Stimulated activated CD4-positive, alpha-beta T cell treated with anti-CD3 and anti-CD28 coated beads, TNF-alpha, amount 100 ng/mL, for 24 hours (primary cell): ENCODE measurements around the gene GNG14.
"Not testable (repeated sequence)": the region's sequence is repeated elsewhere in the genome, so short reads cannot be mapped to it uniquely, and the experiment has no call there.

Source experiments
- DNase-seq, 3 experiments: peaks; one replicate each; pipeline ENCODE4 v3.0.0-alpha.2; 2020; ENCODE audit warnings: low read depth in 3 of 3

Gene GNG14

GRCh38 chr19:12667731-12668302 is 20.0 kb upstream of the GNG14 start:
- DNase-seq: no peak

GRCh38 chr19:12668346-12668745 is 19.5 kb upstream of the GNG14 start:
- no peak for DNase-seq

GRCh38 chr19:12668932-12669269 is 18.9 kb upstream of the GNG14 start:
- DNase-seq: peak; percentile 42 to 67 (median 42)

- peak; percentile 52 to 69 (median 63) for DNase-seq
Observed at GRCh38 chr19:12669270-12670158, 18.3 kb upstream of the GNG14 start.

- no peak for DNase-seq
Observed at GRCh38 chr19:12670159-12670928, 17.5 kb upstream of the GNG14 start.

- no peak for DNase-seq
Observed at GRCh38 chr19:12672744-12673143, 15.1 kb upstream of the GNG14 start.

GRCh38 chr19:12675399-12675798 is 12.4 kb upstream of the GNG14 start:
- no peak for DNase-seq

GRCh38 chr19:12675940-12676339 is 11.9 kb upstream of the GNG14 start:
- DNase-seq: no peak

GRCh38 chr19:12676384-12676792 is 11.4 kb upstream of the GNG14 start:
- DNase-seq: peak; percentile 78 to 90 (median 86)

- no peak for DNase-seq
Observed at GRCh38 chr19:12676928-12677327, 10.9 kb upstream of the GNG14 start.

GRCh38 chr19:12678039-12678438 is 9.8 kb upstream of the GNG14 start:
- DNase-seq: not testable (repeated sequence)

GRCh38 chr19:12680034-12680433 is 7.8 kb upstream of the GNG14 start:
- DNase-seq: no peak

- peak; percentile 82 to 87 (median 86) for DNase-seq
Observed at GRCh38 chr19:12681074-12681987, 6.5 kb upstream of the GNG14 start, which contains the start of gene DHPS. TSS of gene DHPS (minus strand) at chr19:12681880. CDS start at chr19:12681766, 114 bp downstream.

GRCh38 chr19:12685831-12686230 is 2.0 kb upstream of the GNG14 start:
- DNase-seq: no peak

- DNase-seq: no peak
Observed at GRCh38 chr19:12689012-12689411, 1.2 kb downstream of the GNG14 start.

GRCh38 chr19:12689581-12690216 is 1.9 kb downstream of the GNG14 start:
- no peak for DNase-seq

- no peak for DNase-seq
Observed at GRCh38 chr19:12692960-12693359, 5.2 kb downstream of the GNG14 start.

GRCh38 chr19:12694641-12695040 is 6.8 kb downstream of the GNG14 start:
- DNase-seq: no peak

GRCh38 chr19:12695096-12695495 is 7.3 kb downstream of the GNG14 start:
- no peak for DNase-seq

GRCh38 chr19:12695514-12695913 is 7.7 kb downstream of the GNG14 start:
- DNase-seq: no peak

GRCh38 chr19:12695997-12696365 is 8.2 kb downstream of the GNG14 start:
- no peak for DNase-seq
